Spleen (tissue), 11 donors: ENCODE measurements around the gene FRK. TPM values are rescaled to one million over a fixed set of nuclear protein-coding genes. Genes with fewer than 3 reads are reported as not detected.

Source experiments
- DNase-seq: peaks from one replicate; pipeline ENCODE4 v3.0.0-alpha.2; 2020
- H3K27ac ChIP-seq, 8 donors: fragments of 200-600 bp; sonication (generic) in 7 of 8; 1 replicate in 4 of 8; 2 replicates in 4 of 8; pipeline versions ENCODE4 v1.5.0 to v1.8.0; 2016 to 2021; ENCODE audit warnings: inconsistent platforms in 4 of 8, mild to moderate bottlenecking in 4 of 8, moderate library complexity in 1 of 8
- H3K27me3 ChIP-seq, 7 donors: fragments of 200-600 bp; sonication (generic) in 6 of 7; replicated peaks in 1 of 7; 1 replicate in 4 of 7; 2 replicates in 3 of 7; pipeline versions ENCODE4 v1.5.0 to v1.8.0; 2016 to 2021; ENCODE audit warnings: inconsistent platforms in 3 of 7, mild to moderate bottlenecking in 1 of 7
- H3K36me3 ChIP-seq, 6 donors: fragments of 200-600 bp; sonication (generic) in 5 of 6; 1 replicate in 4 of 6; 2 replicates in 2 of 6; pipeline versions ENCODE4 v1.5.0 to v1.8.0; 2016 to 2021; ENCODE audit warnings: inconsistent platforms in 2 of 6
- H3K4me1 ChIP-seq, 6 donors: fragments of 200-600 bp; sonication (generic) in 5 of 6; 1 replicate in 3 of 6; 2 replicates in 3 of 6; pipeline versions ENCODE4 v1.5.0 to v1.8.0; 2016 to 2021; ENCODE audit warnings: inconsistent platforms in 3 of 6
- H3K4me3 ChIP-seq, 8 donors: fragments of 200-600 bp; sonication (generic) in 7 of 8; 1 replicate in 4 of 8; 2 replicates in 4 of 8; pipeline versions ENCODE4 v1.5.0 to v1.8.0; 2016 to 2021; ENCODE audit warnings: inconsistent platforms in 4 of 8, mild to moderate bottlenecking in 4 of 8, moderate library complexity in 2 of 8
- H3K9me3 ChIP-seq, 8 donors: fragments of 200-600 bp; sonication (generic) in 7 of 8; 1 replicate in 4 of 8; 2 replicates in 4 of 8; pipeline versions ENCODE4 v1.5.0 to v1.8.0; 2016 to 2021; ENCODE audit warnings: inconsistent platforms in 4 of 8
- POLR2A ChIP-seq, 3 donors: fragments of 450-650 bp; IDR thresholded peaks; one replicate each; pipeline ENCODE4 v1.5.1; 2017; ENCODE audit warnings: antibody characterized with exemption in 3 of 3, mild to moderate bottlenecking in 1 of 3
- POLR2AphosphoS5 ChIP-seq, 3 donors: sonication (generic); formaldehyde crosslinking; IDR thresholded peaks; one replicate each; pipeline ENCODE4 v1.5.1; 2017; ENCODE audit warnings: antibody characterized with exemption in 3 of 3
- WGBS, 5 donors: extraction: QIAGEN DNeasy Blood & Tissue Kit in 3 of 5; methylation state at CpG; one replicate each; pipeline versions ENCODE4 v1.1.5 to v1.1.7; 2013 to 2018; 5-methylcytosine and 5-hydroxymethylcytosine counted together
- intact Hi-C: fragments of 100-400 bp; cut with DNase I; formaldehyde crosslinking; loops from one replicate; pipeline ENCODE4 v1.15.0; 2023; ENCODE audit warnings: low total_unique reads
- polyA plus RNA-seq, 3 donors: library from polyadenylated mRNA; stranded (reverse); fragments of 200-250 nt; gene quantifications; one replicate each; pipeline ENCODE4 v1.2.1, GENCODE V29; 2013
- total RNA-seq, 7 donors: library from RNA; depleted of rRNA in 3 of 7; stranded (reverse); fragments of >200 nt in 3 of 7; fragmentation: NEBNext Ultra II Directional in 4 of 7; extraction: Animal tissue kit (Norgen Biotek cat#: 25700) in 4 of 7; gene quantifications; one replicate each; pipeline versions ENCODE4 v1.1.0 to v1.2.1, GENCODE V29; 2016 to 2021
- TF ChIP-seq, protein P1 (sequence below), 11 experiments: fragments of 200-600 bp in 7 of 11; fragments of 450-650 bp in 4 of 11; sonication (generic) in 4 of 11; IDR thresholded peaks in 8 of 11; conservative IDR thresholded peaks in 3 of 11; 1 replicate in 7 of 11; 2 replicates in 4 of 11; pipeline versions ENCODE4 v1.4.0 to v1.8.0; 2016 to 2021; ENCODE audit warnings: antibody characterized with exemption in 11 of 11, inconsistent platforms in 4 of 11, mild to moderate bottlenecking in 1 of 11
- donor health status: healthy with polysubstance abuse.
- donor health status: DM: no; HTN: no; CAD: no; lungs with moderate emphysema.
- donor health status: DM: no; HTN: no; CAD: no.
- donor health status: Bipolar disorder and iron deficiency.
- donor health status: healthy.
- donor health status: DM: no; HTN: no; CAD: no.
- donor health status: DM: yes; HTN: yes; CAD: no.

FRK gene
- total and polyA plus RNA-seq, 10 donors: 0.20 to 2.8 (median 0.78) TPM

DNA sequence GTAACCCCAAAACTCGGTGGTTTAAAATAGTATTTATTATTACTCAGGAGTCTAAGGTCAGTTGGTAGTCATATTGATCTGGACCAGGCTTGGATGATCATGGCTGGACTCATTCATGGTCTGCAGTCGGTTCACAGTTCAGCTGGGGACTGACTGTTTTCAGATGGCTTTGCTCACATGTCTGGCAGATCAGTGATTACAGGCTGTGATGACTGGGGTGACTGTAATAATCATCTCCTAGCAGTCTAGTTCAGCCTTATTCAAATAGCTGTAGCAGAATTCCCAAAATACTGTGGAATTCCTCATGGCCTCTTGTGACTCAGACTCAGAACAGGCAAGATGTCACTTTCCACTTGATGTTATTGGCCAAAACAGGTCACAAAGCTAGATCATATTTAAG is 23.6 kb upstream of the FRK start:
- H3K4me3 ChIP-seq: no peak overlapping the region
- no peak for DNase-seq
- intact Hi-C loops: no loop called here
- H3K27ac ChIP-seq: no peak overlapping the region
- no peak for TF ChIP-seq POLR2AphosphoS5 (IDR thresholded peaks at IDR 0.05)
- H3K27me3 ChIP-seq: no peaks in the 10 kb centered on the region
- 77 to 88% (median 82%) methylated on average over 2 of the region's 2 CpGs for WGBS, 5 donors
- H3K36me3 ChIP-seq: no peaks in the 10 kb centered on the region
- H3K9me3 ChIP-seq: no peaks in the 10 kb centered on the region
- no peaks in the 10 kb centered on the region for H3K4me1 ChIP-seq

DNA sequence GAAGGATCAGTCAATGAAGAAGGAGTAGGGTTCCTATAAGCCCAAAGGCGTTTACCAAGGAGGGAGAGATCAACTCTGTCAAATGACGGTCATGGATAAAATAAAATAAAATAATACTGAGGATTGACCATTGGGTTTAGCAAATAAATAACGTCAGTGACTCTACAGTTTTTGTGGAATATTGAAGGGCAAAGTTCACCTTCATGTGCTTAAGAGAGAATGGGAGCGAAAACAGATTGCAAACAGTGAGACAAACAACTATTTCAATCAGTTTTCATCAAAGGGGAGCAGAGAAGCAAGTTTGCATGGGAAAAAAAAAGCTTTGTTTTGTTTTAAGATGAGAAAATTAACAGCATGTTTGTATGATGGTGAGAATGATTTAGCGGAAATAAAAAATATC is 22.4 kb upstream of the FRK start:
- WGBS, 5 donors: 82 to 94% (median 85%) methylated on average over 5 of the region's 5 CpGs
- no peak for DNase-seq
- H3K27me3 ChIP-seq: no peaks in the 10 kb centered on the region
- intact Hi-C loops: no loop called here
- H3K9me3 ChIP-seq: no peaks in the 10 kb centered on the region
- TF ChIP-seq POLR2AphosphoS5 (IDR thresholded peaks at IDR 0.05): no peak
- TF ChIP-seq POLR2A (IDR thresholded peaks at IDR 0.05): no peak
- TF ChIP-seq, protein P1, sequence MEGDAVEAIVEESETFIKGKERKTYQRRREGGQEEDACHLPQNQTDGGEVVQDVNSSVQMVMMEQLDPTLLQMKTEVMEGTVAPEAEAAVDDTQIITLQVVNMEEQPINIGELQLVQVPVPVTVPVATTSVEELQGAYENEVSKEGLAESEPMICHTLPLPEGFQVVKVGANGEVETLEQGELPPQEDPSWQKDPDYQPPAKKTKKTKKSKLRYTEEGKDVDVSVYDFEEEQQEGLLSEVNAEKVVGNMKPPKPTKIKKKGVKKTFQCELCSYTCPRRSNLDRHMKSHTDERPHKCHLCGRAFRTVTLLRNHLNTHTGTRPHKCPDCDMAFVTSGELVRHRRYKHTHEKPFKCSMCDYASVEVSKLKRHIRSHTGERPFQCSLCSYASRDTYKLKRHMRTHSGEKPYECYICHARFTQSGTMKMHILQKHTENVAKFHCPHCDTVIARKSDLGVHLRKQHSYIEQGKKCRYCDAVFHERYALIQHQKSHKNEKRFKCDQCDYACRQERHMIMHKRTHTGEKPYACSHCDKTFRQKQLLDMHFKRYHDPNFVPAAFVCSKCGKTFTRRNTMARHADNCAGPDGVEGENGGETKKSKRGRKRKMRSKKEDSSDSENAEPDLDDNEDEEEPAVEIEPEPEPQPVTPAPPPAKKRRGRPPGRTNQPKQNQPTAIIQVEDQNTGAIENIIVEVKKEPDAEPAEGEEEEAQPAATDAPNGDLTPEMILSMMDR (IDR thresholded peaks at IDR 0.05 in 8 of 11, conservative IDR thresholded peaks at IDR 0.05 in 3 of 11): no peak
- H3K4me3 ChIP-seq: no peak overlapping the region
- no peaks in the 10 kb centered on the region for H3K4me1 ChIP-seq
- no peak overlapping the region for H3K27ac ChIP-seq
- no peaks in the 10 kb centered on the region for H3K36me3 ChIP-seq

DNA sequence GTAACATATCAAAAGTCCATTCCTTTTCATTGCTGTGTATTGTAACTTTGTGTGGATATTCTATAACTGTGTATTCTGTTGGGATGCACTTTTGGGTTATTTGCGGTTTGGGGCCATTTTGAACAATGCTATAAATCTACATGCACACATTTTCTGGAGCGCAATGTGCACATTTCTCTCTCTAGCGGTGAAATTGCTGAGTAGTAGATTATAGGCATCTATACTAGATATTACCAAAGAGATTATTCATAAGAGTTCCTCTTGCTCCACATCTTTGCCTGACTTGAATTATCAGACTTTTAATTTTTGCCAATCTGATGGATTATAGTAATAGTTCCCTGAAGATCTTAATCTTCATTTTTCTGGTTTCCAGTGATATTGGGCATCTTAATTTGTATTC is 18.3 kb upstream of the FRK start:
- Histone ChIP-seq H3K4me1 (no peaks in the 10 kb centered on the region), H3K27ac (no peak overlapping the region), H3K27me3 (no peaks in the 10 kb centered on the region), H3K4me3 (no peak overlapping the region), H3K36me3 (no peaks in the 10 kb centered on the region), H3K9me3 (no peaks in the 10 kb centered on the region)
- 95 to 99% (median 98%) methylated on average over 3 of the region's 3 CpGs for WGBS, 5 donors
- intact Hi-C loops: no loop called here
- TF ChIP-seq POLR2A (IDR thresholded peaks at IDR 0.05) (no peak), POLR2AphosphoS5 (IDR thresholded peaks at IDR 0.05) (no peak)
- TF ChIP-seq, protein P1 (IDR thresholded peaks at IDR 0.05 in 8 of 11, conservative IDR thresholded peaks at IDR 0.05 in 3 of 11): no peak
- no peak for DNase-seq

DNA sequence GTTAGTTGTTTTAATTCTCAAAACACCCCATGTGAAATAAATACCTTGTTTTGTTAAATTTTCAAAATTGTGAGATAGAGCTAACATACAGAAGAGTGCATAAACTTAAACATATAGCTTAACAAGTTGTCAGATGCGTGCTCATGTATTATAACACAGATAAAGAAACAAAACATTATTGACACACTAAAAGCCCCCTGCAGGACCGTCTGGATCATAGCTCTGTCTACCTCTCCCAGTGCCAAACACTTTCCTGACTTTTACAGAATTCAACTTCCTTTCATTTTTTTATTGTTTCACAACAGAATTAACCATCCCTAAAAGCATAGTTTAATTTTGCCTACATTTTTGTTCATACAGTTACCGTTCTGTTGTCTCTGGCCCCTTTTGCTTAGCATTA is 17.8 kb upstream of the FRK start:
- no peak for DNase-seq
- Histone ChIP-seq H3K27ac (no peak overlapping the region), H3K9me3 (no peaks in the 10 kb centered on the region), H3K27me3 (no peaks in the 10 kb centered on the region), H3K36me3 (no peaks in the 10 kb centered on the region), H3K4me1 (no peaks in the 10 kb centered on the region), H3K4me3 (no peak overlapping the region)
- 71 to 84% (median 78%) methylated on average over 3 of the region's 3 CpGs for WGBS, 5 donors
- no peak for TF ChIP-seq POLR2A (IDR thresholded peaks at IDR 0.05)
- TF ChIP-seq, protein P1 (IDR thresholded peaks at IDR 0.05 in 8 of 11, conservative IDR thresholded peaks at IDR 0.05 in 3 of 11): no peak
- no peak for TF ChIP-seq POLR2AphosphoS5 (IDR thresholded peaks at IDR 0.05)
- intact Hi-C loops: no loop called here
